ENCODE measurements around the gene HOXC11.

DNA sequence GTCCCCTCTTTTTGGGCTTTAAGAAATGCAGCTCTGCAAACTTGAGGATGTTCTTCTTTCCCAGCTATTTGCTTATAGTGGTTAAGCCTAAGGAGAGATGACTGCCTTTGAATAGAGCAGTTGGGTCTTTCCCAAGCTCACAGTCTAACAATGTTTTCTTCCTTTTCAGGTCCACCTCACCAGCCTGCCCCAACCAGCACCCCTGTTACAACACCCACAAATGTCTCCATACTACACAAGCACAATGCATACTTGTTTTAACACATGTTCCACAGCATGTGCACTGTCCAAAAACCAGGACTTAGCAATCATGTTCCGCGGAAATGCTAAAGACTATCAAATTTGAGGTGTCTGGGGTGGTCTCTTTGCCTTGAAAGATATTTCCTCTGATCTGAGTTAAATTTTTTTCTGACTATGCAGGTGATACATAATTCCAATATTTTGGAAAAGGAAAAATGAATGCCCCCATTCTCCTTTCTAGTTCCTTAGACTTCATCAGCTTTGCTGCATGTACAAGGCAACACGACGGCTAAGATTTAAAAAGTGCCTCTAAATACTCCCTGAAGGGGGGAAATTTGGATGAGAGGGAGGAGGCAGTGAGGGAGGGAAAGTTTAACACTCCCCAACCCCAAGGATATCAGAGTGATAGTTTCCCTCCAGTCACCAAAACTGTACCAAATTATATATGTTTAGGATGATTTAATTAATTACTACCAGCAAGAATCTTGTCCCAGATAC lies 40.9 kb upstream of the HOXC11 start:
- TF ChIP-seq, protein P1, sequence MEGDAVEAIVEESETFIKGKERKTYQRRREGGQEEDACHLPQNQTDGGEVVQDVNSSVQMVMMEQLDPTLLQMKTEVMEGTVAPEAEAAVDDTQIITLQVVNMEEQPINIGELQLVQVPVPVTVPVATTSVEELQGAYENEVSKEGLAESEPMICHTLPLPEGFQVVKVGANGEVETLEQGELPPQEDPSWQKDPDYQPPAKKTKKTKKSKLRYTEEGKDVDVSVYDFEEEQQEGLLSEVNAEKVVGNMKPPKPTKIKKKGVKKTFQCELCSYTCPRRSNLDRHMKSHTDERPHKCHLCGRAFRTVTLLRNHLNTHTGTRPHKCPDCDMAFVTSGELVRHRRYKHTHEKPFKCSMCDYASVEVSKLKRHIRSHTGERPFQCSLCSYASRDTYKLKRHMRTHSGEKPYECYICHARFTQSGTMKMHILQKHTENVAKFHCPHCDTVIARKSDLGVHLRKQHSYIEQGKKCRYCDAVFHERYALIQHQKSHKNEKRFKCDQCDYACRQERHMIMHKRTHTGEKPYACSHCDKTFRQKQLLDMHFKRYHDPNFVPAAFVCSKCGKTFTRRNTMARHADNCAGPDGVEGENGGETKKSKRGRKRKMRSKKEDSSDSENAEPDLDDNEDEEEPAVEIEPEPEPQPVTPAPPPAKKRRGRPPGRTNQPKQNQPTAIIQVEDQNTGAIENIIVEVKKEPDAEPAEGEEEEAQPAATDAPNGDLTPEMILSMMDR (IDR thresholded peaks at IDR 0.05) = no peak
- TF ChIP-seq POLR2A (IDR thresholded peaks at IDR 0.05) = no peak

Measured in esophagus squamous epithelium (tissue), 4 donors.